GM12874 (cell line): ENCODE measurements around the gene TRIAP1.

Experiments used
- CTCF ChIP-seq: IDR thresholded peaks from 2 replicates; pipeline ENCODE4 v1.5.1; 2011; ENCODE audit warnings: low read depth, mild to moderate bottlenecking, control low read depth, low read length, moderate library complexity; ENCODE audit not compliant: insufficient read depth

The TRIAP1 gene

GRCh38 chr12:120416490-120417216, 29.5 kb downstream of the TRIAP1 start:
- no peak for TF ChIP-seq CTCF

- TF ChIP-seq CTCF, result no peak
These were observed 32.1 kb downstream of the TRIAP1 start for GRCh38 chr12:120413901-120414695.

GRCh38 chr12:120412421-120412820, 33.8 kb downstream of the TRIAP1 start:
- TF ChIP-seq CTCF, result no peak

GRCh38 chr12:120408771-120409170, 37.4 kb downstream of the TRIAP1 start:
- TF ChIP-seq CTCF, result no peak

- TF ChIP-seq CTCF, result no peak
These were observed 39.6 kb downstream of the TRIAP1 start for GRCh38 chr12:120406553-120406952.

- TF ChIP-seq CTCF, result no peak
These were observed 40.1 kb downstream of the TRIAP1 start for GRCh38 chr12:120406069-120406468.

GRCh38 chr12:120404271-120404670, 41.9 kb downstream of the TRIAP1 start:
- TF ChIP-seq CTCF, result no peak
